ENCODE measurements around the gene MORN1. TPM values are rescaled to one million over a fixed set of nuclear protein-coding genes. Genes with fewer than 3 reads are reported as not detected.

MORN1 gene
- total and polyA plus RNA-seq, 2 of the 4 experiments (the other 2 are of a cell fraction) = 3.0 to 4.2 TPM

- H3K56ac ChIP-seq (ENCODE audit: extremely low read depth, insufficient read depth, low read length) = no peak overlapping the region
- H3K14ac ChIP-seq (replicated peaks; ENCODE audit: low read depth, low read length) = no peak overlapping the region
- H2BK5ac ChIP-seq (ENCODE audit: low read depth, low read length, poor library complexity, severe bottlenecking) = no peak overlapping the region
- H3K9ac ChIP-seq (ENCODE audit: low read depth, low read length) = no peak overlapping the region
- H3K79me1 ChIP-seq (ENCODE audit: low read depth in 1 of 2, low read length in 2 of 2) = peaks cover 14 to 44% of the 10 kb centered on the region in 2 experiments
- H4K5ac ChIP-seq (ENCODE audit: low read depth, low read length) = no peak overlapping the region
- H2BK15ac ChIP-seq (ENCODE audit: low read depth, low read length) = no peak overlapping the region
- no peak overlapping the region for H3K27ac ChIP-seq (ENCODE audit: insufficient read depth, low read length)
- 0 out of 2 replicates have a peak, but pooled peaks cover 14% of the 10 kb centered on the region for H4K20me1 ChIP-seq (ENCODE audit: insufficient read depth, low read length)
- DNase-seq (no peak), ATAC-seq (ENCODE audit: low read depth) (no peak)
- H2AK9ac ChIP-seq (replicated peaks; ENCODE audit: low read depth, low read length, poor library complexity) = no peak overlapping the region
- H2AK5ac ChIP-seq (ENCODE audit: low read depth, low read length) = no peak overlapping the region
- no peaks in the 10 kb centered on the region for H3K9me1 ChIP-seq (ENCODE audit: insufficient read depth, low read length)
- H3K27me3 ChIP-seq (ENCODE audit: control insufficient read depth, insufficient read depth, low read length) = no peaks in the 10 kb centered on the region
- CTCF ChIA-PET = no interaction called here
- intact Hi-C loops (cut with micrococcal nuclease) = no loop called here
- H3K23ac ChIP-seq (ENCODE audit: low read depth, low read length) = no peak overlapping the region
- H3K4ac ChIP-seq (ENCODE audit: low read depth, low read length) = no peak overlapping the region
- TF ChIP-seq RCOR1 (IDR thresholded peaks at IDR 0.05; ENCODE audit: insufficient replicate concordance, low read length) (no peak), RFX5 (IDR thresholded peaks at IDR 0.05; ENCODE audit: low read depth, low read length) (no peak), RAD21 (IDR thresholded peaks at IDR 0.05; ENCODE audit: low read length) (no peak), CHD1 (IDR thresholded peaks at IDR 0.05; ENCODE audit: low read depth, low read length) (no peak), MAFK (IDR thresholded peaks at IDR 0.05; ENCODE audit: low read depth, low read length) (no peak), USF2 (IDR thresholded peaks at IDR 0.05; ENCODE audit: low read depth, low read length) (no peak), NFE2L2 (IDR thresholded peaks at IDR 0.05; ENCODE audit: low read depth, low read length) (no peak), ELK1 (IDR thresholded peaks at IDR 0.05; ENCODE audit: borderline replicate concordance, low read depth, low read length) (no peak), MAZ (IDR thresholded peaks at IDR 0.05; ENCODE audit: borderline replicate concordance, low read depth, low read length) (no peak), BHLHE40 (IDR thresholded peaks at IDR 0.05; ENCODE audit: low read depth, low read length) (no peak), FOS (IDR thresholded peaks at IDR 0.05; ENCODE audit: low read depth, low read length) (no peak)
- TF ChIP-seq, protein P1, sequence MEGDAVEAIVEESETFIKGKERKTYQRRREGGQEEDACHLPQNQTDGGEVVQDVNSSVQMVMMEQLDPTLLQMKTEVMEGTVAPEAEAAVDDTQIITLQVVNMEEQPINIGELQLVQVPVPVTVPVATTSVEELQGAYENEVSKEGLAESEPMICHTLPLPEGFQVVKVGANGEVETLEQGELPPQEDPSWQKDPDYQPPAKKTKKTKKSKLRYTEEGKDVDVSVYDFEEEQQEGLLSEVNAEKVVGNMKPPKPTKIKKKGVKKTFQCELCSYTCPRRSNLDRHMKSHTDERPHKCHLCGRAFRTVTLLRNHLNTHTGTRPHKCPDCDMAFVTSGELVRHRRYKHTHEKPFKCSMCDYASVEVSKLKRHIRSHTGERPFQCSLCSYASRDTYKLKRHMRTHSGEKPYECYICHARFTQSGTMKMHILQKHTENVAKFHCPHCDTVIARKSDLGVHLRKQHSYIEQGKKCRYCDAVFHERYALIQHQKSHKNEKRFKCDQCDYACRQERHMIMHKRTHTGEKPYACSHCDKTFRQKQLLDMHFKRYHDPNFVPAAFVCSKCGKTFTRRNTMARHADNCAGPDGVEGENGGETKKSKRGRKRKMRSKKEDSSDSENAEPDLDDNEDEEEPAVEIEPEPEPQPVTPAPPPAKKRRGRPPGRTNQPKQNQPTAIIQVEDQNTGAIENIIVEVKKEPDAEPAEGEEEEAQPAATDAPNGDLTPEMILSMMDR (conservative IDR thresholded peaks at IDR 0.05; ENCODE audit: low read depth, low read length) = no peak
- no peak overlapping the region for H3K4me2 ChIP-seq (ENCODE audit: low read depth, low read length)
- 100% methylated on average over 6 of the region's 8 CpGs; no CpG with 5 or more reads in 1 of the 2 experiments for WGBS, 2 experiments (ENCODE audit: extremely low coverage in 2 of 2, insufficient read length in 1 of 2)
- dilution Hi-C loops (cut with HindIII; ENCODE audit: low sequenced_read_pairs, unreplicated experiment) = no loop called here
- peaks cover 52% of the 10 kb centered on the region for H3K36me3 ChIP-seq (ENCODE audit: control insufficient read depth, insufficient read depth, low read length)
- no peak overlapping the region for H4K8ac ChIP-seq (ENCODE audit: low read depth in 2 of 2, low read length in 2 of 2)
- no peak overlapping the region for H4K91ac ChIP-seq (ENCODE audit: insufficient read depth, low read depth, low read length)
- no peak overlapping the region for H2BK120ac ChIP-seq (ENCODE audit: low read depth, low read length)
- H2BK20ac ChIP-seq (ENCODE audit: low read depth, low read length) = no peak overlapping the region
- no peak overlapping the region for H3K4me3 ChIP-seq (ENCODE audit: insufficient read depth, low read depth, low read length)
- in situ Hi-C loops (cut with MboI; ENCODE audit: low sequenced_read_pairs) = loop anchor here (25.0 kb wide), 1 partner anchor 904 kb away; no protein-coding TSS in a partner anchor
- H3K18ac ChIP-seq (ENCODE audit: low read depth, low read length) = no peak overlapping the region
- BruUV-seq (replicated peaks) = no TSS peak
- POLR2A ChIA-PET (ENCODE audit: unreplicated experiment) = no interaction called here
- H2AFZ ChIP-seq (replicated peaks; ENCODE audit: low read length, poor library complexity) = no peak overlapping the region
- H3K4me1 ChIP-seq (ENCODE audit: control insufficient read depth, insufficient read depth, low read length) = peaks cover 11% of the 10 kb centered on the region
- no peaks in the 10 kb centered on the region for H3K9me3 ChIP-seq (ENCODE audit: control insufficient read depth, insufficient read depth, low read length)
These were observed 16.6 kb upstream of the MORN1 start for GRCh38 chr1:2407991-2408275.

All from IMR-90 (cell line).